Measurements from ENCODE around the gene GOLGA8J. TPM values are rescaled to one million over a fixed set of nuclear protein-coding genes. Genes with fewer than 3 reads are reported as not detected.

GOLGA8J gene
- total RNA-seq, 4 donors from 2014 or later = 0.95 TPM; not detected in 3

GRCh38 chr15:30063835-30064546 is 18.8 kb upstream of the GOLGA8J start:
- in situ Hi-C loops (cut with MboI; ENCODE audit: low pct_ligation_motif_present in 1 of 4, low pct_unique_long_range_greater_than_20kb in 1 of 4, low sequenced_read_pairs in 3 of 4) = loop anchor here in 1 of 4 donors (25.0 kb wide), 1 partner anchor 402 kb away; no protein-coding TSS in a partner anchor
- TF ChIP-seq, protein P1, sequence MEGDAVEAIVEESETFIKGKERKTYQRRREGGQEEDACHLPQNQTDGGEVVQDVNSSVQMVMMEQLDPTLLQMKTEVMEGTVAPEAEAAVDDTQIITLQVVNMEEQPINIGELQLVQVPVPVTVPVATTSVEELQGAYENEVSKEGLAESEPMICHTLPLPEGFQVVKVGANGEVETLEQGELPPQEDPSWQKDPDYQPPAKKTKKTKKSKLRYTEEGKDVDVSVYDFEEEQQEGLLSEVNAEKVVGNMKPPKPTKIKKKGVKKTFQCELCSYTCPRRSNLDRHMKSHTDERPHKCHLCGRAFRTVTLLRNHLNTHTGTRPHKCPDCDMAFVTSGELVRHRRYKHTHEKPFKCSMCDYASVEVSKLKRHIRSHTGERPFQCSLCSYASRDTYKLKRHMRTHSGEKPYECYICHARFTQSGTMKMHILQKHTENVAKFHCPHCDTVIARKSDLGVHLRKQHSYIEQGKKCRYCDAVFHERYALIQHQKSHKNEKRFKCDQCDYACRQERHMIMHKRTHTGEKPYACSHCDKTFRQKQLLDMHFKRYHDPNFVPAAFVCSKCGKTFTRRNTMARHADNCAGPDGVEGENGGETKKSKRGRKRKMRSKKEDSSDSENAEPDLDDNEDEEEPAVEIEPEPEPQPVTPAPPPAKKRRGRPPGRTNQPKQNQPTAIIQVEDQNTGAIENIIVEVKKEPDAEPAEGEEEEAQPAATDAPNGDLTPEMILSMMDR (IDR thresholded peaks at IDR 0.05) = no peak
- TF ChIP-seq POLR2AphosphoS5 (IDR thresholded peaks at IDR 0.05) = no peak
- TF ChIP-seq EP300 (IDR thresholded peaks at IDR 0.05; ENCODE audit: low read depth) = no peak
- H3K4me3 ChIP-seq = no peak overlapping the region
- H3K27me3 ChIP-seq = no peaks in the 10 kb centered on the region
- no peak for DNase-seq
- intact Hi-C loops (cut with DNase I; ENCODE audit: low total_unique reads) = no loop called here
- no peak overlapping the region for H3K27ac ChIP-seq
- H3K4me1 ChIP-seq = no peaks in the 10 kb centered on the region
- H3K36me3 ChIP-seq = no peaks in the 10 kb centered on the region
- WGBS, 2 donors (ENCODE audit: low coverage in 1 of 2) = 71% methylated on average over 2 of the region's 2 CpGs; no CpG with 5 or more reads in 1 of the 2 donors
- H3K9me3 ChIP-seq = no peaks in the 10 kb centered on the region

GRCh38 chr15:30065025-30065801 is 17.5 kb upstream of the GOLGA8J start:
- Histone ChIP-seq H3K4me1 (no peaks in the 10 kb centered on the region), H3K27ac (peak overlapping the region in 1 of 4 donors; percentile 10), H3K9me3 (no peaks in the 10 kb centered on the region), H3K36me3 (no peaks in the 10 kb centered on the region), H3K27me3 (no peaks in the 10 kb centered on the region), H3K4me3 (no peak overlapping the region)
- in situ Hi-C loops (cut with MboI; ENCODE audit: low pct_ligation_motif_present in 1 of 4, low pct_unique_long_range_greater_than_20kb in 1 of 4, low sequenced_read_pairs in 3 of 4) (loop anchor here in 1 of 4 donors (25.0 kb wide), 1 partner anchor 403 kb away; no protein-coding TSS in a partner anchor), intact Hi-C loops (cut with DNase I; ENCODE audit: low total_unique reads) (no loop called here)
- DNase-seq = no peak
- TF ChIP-seq EP300 (IDR thresholded peaks at IDR 0.05; ENCODE audit: low read depth) (no peak), POLR2AphosphoS5 (IDR thresholded peaks at IDR 0.05) (peak in 1 of 3 donors; percentile 9)
- TF ChIP-seq, protein P1 (IDR thresholded peaks at IDR 0.05) = no peak
- 61 to 69% methylated on average over 10 to 12 of the region's 12 CpGs for WGBS, 2 donors (ENCODE audit: low coverage in 1 of 2)

- intact Hi-C loops (cut with DNase I; ENCODE audit: low total_unique reads) = no loop called here
- in situ Hi-C loops (cut with MboI; ENCODE audit: low pct_ligation_motif_present in 1 of 4, low pct_unique_long_range_greater_than_20kb in 1 of 4, low sequenced_read_pairs in 3 of 4) = loop anchor here in 1 of 4 donors (25.0 kb wide), 1 partner anchor 406 kb away; no protein-coding TSS in a partner anchor
- H3K4me3 ChIP-seq = no peak overlapping the region
- no peak overlapping the region for H3K27ac ChIP-seq
- no peaks in the 10 kb centered on the region for H3K4me1 ChIP-seq
- H3K9me3 ChIP-seq = no peaks in the 10 kb centered on the region
- DNase-seq = no peak
- peaks cover 16% of the 10 kb centered on the region for H3K27me3 ChIP-seq
- no peak for TF ChIP-seq POLR2A (IDR thresholded peaks at IDR 0.05)
- WGBS, 2 donors (ENCODE audit: low coverage in 1 of 2) = 70 to 81% methylated on average over 2 to 7 of the region's 7 CpGs
- H3K36me3 ChIP-seq = no peaks in the 10 kb centered on the region
Measured at GRCh38 chr15:30068326-30068725, 14.4 kb upstream of the GOLGA8J start.

GRCh38 chr15:30072630-30073029 is 10.1 kb upstream of the GOLGA8J start:
- H3K9me3 ChIP-seq = no peaks in the 10 kb centered on the region
- in situ Hi-C loops (cut with MboI; ENCODE audit: low pct_ligation_motif_present in 1 of 4, low pct_unique_long_range_greater_than_20kb in 1 of 4, low sequenced_read_pairs in 3 of 4) (loop anchor here in 1 of 4 donors (25.0 kb wide), 1 partner anchor 410 kb away; no protein-coding TSS in a partner anchor), intact Hi-C loops (cut with DNase I; ENCODE audit: low total_unique reads) (no loop called here)
- H3K36me3 ChIP-seq = no peaks in the 10 kb centered on the region
- H3K4me3 ChIP-seq = no peak overlapping the region
- H3K4me1 ChIP-seq = no peaks in the 10 kb centered on the region
- TF ChIP-seq POLR2A (IDR thresholded peaks at IDR 0.05) (no peak), POLR2AphosphoS5 (IDR thresholded peaks at IDR 0.05) (no peak), EP300 (IDR thresholded peaks at IDR 0.05; ENCODE audit: low read depth) (no peak)
- TF ChIP-seq, protein P1 (IDR thresholded peaks at IDR 0.05) = no peak
- H3K27me3 ChIP-seq = peaks cover 16% of the 10 kb centered on the region
- H3K27ac ChIP-seq = no peak overlapping the region
- DNase-seq = no peak
- WGBS, 2 donors (ENCODE audit: low coverage in 1 of 2) = 29 to 65% methylated on average over 7 of the region's 7 CpGs

All from transverse colon (tissue), 4 donors.